ENCODE results near the gene CCNH.

Gene CCNH

DNA sequence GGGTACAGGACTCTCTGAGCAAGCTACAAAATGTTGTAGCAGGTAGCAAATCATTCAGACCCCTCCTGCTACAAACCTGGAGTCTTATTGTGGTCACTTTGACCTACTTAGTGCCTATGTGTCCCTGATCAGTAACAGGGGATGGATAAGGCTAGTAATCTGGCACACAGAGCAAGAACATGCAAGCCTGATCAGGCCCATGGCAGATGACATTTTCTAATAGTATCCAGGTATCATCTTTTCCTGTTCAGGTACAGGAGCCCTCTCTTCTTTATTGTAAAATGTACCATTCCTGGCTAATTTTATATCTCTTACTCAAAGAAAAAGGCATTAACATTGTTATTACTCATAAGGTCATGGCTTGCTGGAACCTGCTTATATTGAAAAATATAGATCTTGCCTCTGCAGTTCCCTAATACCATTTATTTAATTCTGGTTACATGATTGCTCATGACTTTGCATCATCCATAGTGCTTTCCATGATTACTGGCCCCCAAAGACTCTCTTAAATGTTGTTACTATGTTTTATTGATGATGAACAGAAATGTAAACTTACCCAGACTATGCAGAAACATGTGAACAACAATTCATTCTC lies 18.2 kb upstream of the CCNH start:
- H3K4me1 ChIP-seq (ENCODE audit: insufficient read depth, low read length), result no peaks in the 10 kb centered on the region
- no peak overlapping the region for H3K4me3 ChIP-seq (ENCODE audit: low read length)
- no peaks in the 10 kb centered on the region for H3K36me3 ChIP-seq (ENCODE audit: insufficient read depth, low read length)
- no peaks in the 10 kb centered on the region for H3K9me3 ChIP-seq (ENCODE audit: insufficient read depth, low read depth, low read length)
- no peak overlapping the region for H3K27ac ChIP-seq (ENCODE audit: low read depth, low read length)
- H3K27me3 ChIP-seq (ENCODE audit: insufficient read depth, low read length), result no peaks in the 10 kb centered on the region
- H3K9ac ChIP-seq (ENCODE audit: low read depth, low read length), result no peak overlapping the region

DNA sequence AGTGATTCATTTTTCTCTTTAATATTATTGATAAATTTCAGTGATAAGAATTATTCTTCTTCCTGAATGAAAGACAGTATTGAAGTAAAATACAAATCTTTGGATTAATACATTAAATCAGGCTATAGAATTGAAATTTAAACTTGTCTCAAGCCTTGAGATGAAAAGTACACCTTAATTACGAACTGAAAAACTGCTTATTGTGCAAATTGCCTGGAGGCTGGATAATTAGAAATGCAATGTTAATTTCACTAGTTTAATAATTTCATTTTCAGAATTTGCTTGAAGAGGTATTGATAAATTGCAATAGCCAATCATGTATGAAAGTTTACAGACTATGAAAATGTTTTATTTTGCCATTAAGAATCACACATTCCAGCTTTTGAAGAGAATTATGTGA lies 11.0 kb upstream of the CCNH start:
- no peak overlapping the region for H3K4me3 ChIP-seq (ENCODE audit: low read length)
- H3K9ac ChIP-seq (ENCODE audit: low read depth, low read length), result no peak overlapping the region
- WGBS, result 100% methylated on average over 1 of the region's 1 CpG

DNA sequence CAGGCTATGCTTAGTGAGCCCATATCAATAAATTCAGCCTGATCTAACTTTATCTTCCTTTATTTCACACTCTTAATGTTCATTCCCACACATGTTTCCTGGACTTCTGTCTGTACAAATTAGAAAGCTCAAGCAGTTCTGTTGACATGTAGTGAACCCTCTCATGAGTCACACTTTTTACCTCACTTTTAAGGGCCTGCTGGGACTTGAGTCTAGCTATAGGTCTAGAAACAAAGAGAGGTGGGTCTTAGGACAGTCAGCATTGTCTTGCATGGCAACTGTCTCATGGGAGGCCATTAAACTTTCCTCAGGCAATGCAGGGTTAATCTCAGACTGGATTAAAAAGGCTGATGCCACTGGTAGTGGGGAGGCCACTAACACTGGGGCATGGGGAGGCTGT lies 8.6 kb upstream of the CCNH start:
- Histone ChIP-seq H3K27me3 (ENCODE audit: insufficient read depth, low read length) (no peaks in the 10 kb centered on the region), H3K27ac (ENCODE audit: low read depth, low read length) (no peak overlapping the region), H3K4me3 (ENCODE audit: low read length) (no peak overlapping the region), H3K9ac (ENCODE audit: low read depth, low read length) (no peak overlapping the region), H3K9me3 (ENCODE audit: insufficient read depth, low read depth, low read length) (no peaks in the 10 kb centered on the region), H3K36me3 (ENCODE audit: insufficient read depth, low read length) (no peaks in the 10 kb centered on the region), H3K4me1 (ENCODE audit: insufficient read depth, low read length) (no peaks in the 10 kb centered on the region)

More for the DNA sequence above, 11.0 kb upstream of the CCNH start:
- Histone ChIP-seq H3K36me3 (ENCODE audit: insufficient read depth, low read length) (no peaks in the 10 kb centered on the region), H3K4me1 (ENCODE audit: insufficient read depth, low read length) (no peaks in the 10 kb centered on the region), H3K27me3 (ENCODE audit: insufficient read depth, low read length) (no peaks in the 10 kb centered on the region), H3K9me3 (ENCODE audit: insufficient read depth, low read depth, low read length) (no peaks in the 10 kb centered on the region), H3K27ac (ENCODE audit: low read depth, low read length) (no peak overlapping the region)

DNA sequence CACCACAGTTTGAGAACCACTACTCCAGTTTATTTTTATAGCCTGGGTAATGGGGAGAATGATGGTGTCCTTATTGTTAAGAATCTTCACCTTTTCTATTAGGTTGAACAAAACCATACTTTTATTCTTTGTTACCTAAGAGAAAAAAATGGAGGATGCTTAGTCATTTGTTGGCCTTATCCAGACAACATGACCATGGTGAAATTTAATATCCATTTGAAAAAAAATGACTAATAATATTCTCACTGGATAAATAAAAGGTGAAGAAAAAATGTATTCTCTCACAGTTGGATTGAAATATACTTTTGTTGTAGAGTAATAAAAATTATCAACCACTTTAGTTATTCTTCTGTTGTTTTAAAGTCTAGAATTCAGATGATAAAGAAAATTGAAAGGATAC lies 5.8 kb upstream of the CCNH start:
- H3K36me3 ChIP-seq (ENCODE audit: insufficient read depth, low read length), result no peaks in the 10 kb centered on the region
- H3K27me3 ChIP-seq (ENCODE audit: insufficient read depth, low read length), result no peaks in the 10 kb centered on the region
- H3K4me3 ChIP-seq (ENCODE audit: low read length), result no peak overlapping the region
- H3K27ac ChIP-seq (ENCODE audit: low read depth, low read length), result no peak overlapping the region
- peaks cover 1% of the 10 kb centered on the region; the same call in 1 of the 2 replicates for H3K4me1 ChIP-seq (ENCODE audit: insufficient read depth, low read length)
- H3K9ac ChIP-seq (ENCODE audit: low read depth, low read length), result no peak overlapping the region
- H3K9me3 ChIP-seq (ENCODE audit: insufficient read depth, low read depth, low read length), result no peaks in the 10 kb centered on the region

GRCh38 chr5:87413343-87413645 lies 564 bp upstream of the CCNH start:
- Histone ChIP-seq H3K27me3 (ENCODE audit: insufficient read depth, low read length) (no peaks in the 10 kb centered on the region), H3K9ac (ENCODE audit: low read depth, low read length) (peak overlapping the region; percentile 63), H3K27ac (ENCODE audit: low read depth, low read length) (no peak overlapping the region)

DNA sequence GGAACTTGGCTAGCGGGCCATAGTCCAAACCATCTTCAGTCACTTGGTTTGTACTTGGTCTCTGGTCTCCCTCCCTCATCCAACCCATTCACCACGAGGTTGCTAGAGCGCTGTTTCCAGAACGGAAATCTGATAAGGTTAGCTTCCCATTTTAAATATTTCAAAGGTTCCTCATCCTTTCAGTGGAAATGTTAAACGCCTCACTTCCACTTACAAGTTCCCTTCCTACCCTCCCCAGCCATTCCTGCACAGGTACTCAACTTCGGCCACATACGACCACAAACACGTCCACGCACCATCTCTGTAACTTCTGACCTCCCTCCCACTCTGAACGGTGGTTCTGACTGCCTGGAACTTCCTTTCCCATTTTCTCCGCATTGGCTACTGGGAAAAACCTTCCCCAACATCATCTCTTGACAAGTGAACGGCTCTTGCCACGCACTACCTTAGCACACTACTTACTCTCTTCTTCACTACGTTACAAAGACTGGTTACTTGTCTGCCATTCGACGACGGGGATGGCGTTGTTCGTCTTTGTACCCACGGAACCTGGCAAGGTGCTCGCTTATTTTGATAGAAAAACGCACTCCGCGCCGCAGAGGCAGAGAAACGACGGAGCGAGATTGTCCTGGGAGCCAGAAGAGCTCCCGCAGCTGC lies 629 bp downstream of the CCNH start:
- peaks cover 40% of the 10 kb centered on the region for H3K36me3 ChIP-seq (ENCODE audit: insufficient read depth, low read length)
- peak overlapping the region; percentile 78 for H3K4me3 ChIP-seq (ENCODE audit: low read length)
- H3K9me3 ChIP-seq (ENCODE audit: insufficient read depth, low read depth, low read length), result no peaks in the 10 kb centered on the region
- peak overlapping the region; percentile 86 for H3K27ac ChIP-seq (ENCODE audit: low read depth, low read length)
- H3K4me1 ChIP-seq (ENCODE audit: insufficient read depth, low read length), result peaks cover 12% of the 10 kb centered on the region
- H3K9ac ChIP-seq (ENCODE audit: low read depth, low read length), result peak overlapping the region; percentile 88
- WGBS, result under 1% methylated on average over 29 of the region's 29 CpGs
- H3K27me3 ChIP-seq (ENCODE audit: insufficient read depth, low read length), result no peaks in the 10 kb centered on the region

More at GRCh38 chr5:87413343-87413645, 564 bp upstream of the CCNH start:
- WGBS, result 71% methylated on average over 2 of the region's 3 CpGs
- H3K9me3 ChIP-seq (ENCODE audit: insufficient read depth, low read depth, low read length), result no peaks in the 10 kb centered on the region
- peak overlapping the region; percentile 78 for H3K4me3 ChIP-seq (ENCODE audit: low read length)
- peaks cover 12% of the 10 kb centered on the region for H3K4me1 ChIP-seq (ENCODE audit: insufficient read depth, low read length)
- peaks cover 28% of the 10 kb centered on the region for H3K36me3 ChIP-seq (ENCODE audit: insufficient read depth, low read length)

GRCh38 chr5:87411586-87411972 lies 1.2 kb downstream of the CCNH start:
- Histone ChIP-seq H3K27ac (ENCODE audit: low read depth, low read length) (no peak overlapping the region), H3K27me3 (ENCODE audit: insufficient read depth, low read length) (no peaks in the 10 kb centered on the region), H3K4me1 (ENCODE audit: insufficient read depth, low read length) (peaks cover 12% of the 10 kb centered on the region), H3K36me3 (ENCODE audit: insufficient read depth, low read length) (peaks cover 45% of the 10 kb centered on the region), H3K9me3 (ENCODE audit: insufficient read depth, low read depth, low read length) (no peaks in the 10 kb centered on the region), H3K4me3 (ENCODE audit: low read length) (peak overlapping the region; percentile 78), H3K9ac (ENCODE audit: low read depth, low read length) (peak overlapping the region; percentile 88)
- WGBS, result 58% methylated on average over 5 of the region's 5 CpGs

GRCh38 chr5:87410931-87411330 lies 1.8 kb downstream of the CCNH start:
- H3K4me3 ChIP-seq (ENCODE audit: low read length), result peak overlapping the region; percentile 78; the same call in 1 of the 2 replicates
- peaks cover 52% of the 10 kb centered on the region for H3K36me3 ChIP-seq (ENCODE audit: insufficient read depth, low read length)
- H3K4me1 ChIP-seq (ENCODE audit: insufficient read depth, low read length), result peaks cover 12% of the 10 kb centered on the region
- H3K9ac ChIP-seq (ENCODE audit: low read depth, low read length), result no peak overlapping the region; the same call in 1 of the 2 replicates
- WGBS, result 90% methylated on average over 1 of the region's 1 CpG
- H3K27me3 ChIP-seq (ENCODE audit: insufficient read depth, low read length), result no peaks in the 10 kb centered on the region
- H3K27ac ChIP-seq (ENCODE audit: low read depth, low read length), result no peak overlapping the region
- H3K9me3 ChIP-seq (ENCODE audit: insufficient read depth, low read depth, low read length), result no peaks in the 10 kb centered on the region

GRCh38 chr5:87408204-87408603 lies 4.5 kb downstream of the CCNH start:
- H3K9me3 ChIP-seq (ENCODE audit: insufficient read depth, low read depth, low read length), result no peaks in the 10 kb centered on the region
- peaks cover 79% of the 10 kb centered on the region for H3K36me3 ChIP-seq (ENCODE audit: insufficient read depth, low read length)
- H3K4me1 ChIP-seq (ENCODE audit: insufficient read depth, low read length), result peaks cover 8% of the 10 kb centered on the region
- 100% methylated on average over 2 of the region's 2 CpGs for WGBS
- H3K4me3 ChIP-seq (ENCODE audit: low read length), result no peak overlapping the region
- H3K27me3 ChIP-seq (ENCODE audit: insufficient read depth, low read length), result no peaks in the 10 kb centered on the region
- no peak overlapping the region for H3K27ac ChIP-seq (ENCODE audit: low read depth, low read length)
- no peak overlapping the region for H3K9ac ChIP-seq (ENCODE audit: low read depth, low read length)

DNA sequence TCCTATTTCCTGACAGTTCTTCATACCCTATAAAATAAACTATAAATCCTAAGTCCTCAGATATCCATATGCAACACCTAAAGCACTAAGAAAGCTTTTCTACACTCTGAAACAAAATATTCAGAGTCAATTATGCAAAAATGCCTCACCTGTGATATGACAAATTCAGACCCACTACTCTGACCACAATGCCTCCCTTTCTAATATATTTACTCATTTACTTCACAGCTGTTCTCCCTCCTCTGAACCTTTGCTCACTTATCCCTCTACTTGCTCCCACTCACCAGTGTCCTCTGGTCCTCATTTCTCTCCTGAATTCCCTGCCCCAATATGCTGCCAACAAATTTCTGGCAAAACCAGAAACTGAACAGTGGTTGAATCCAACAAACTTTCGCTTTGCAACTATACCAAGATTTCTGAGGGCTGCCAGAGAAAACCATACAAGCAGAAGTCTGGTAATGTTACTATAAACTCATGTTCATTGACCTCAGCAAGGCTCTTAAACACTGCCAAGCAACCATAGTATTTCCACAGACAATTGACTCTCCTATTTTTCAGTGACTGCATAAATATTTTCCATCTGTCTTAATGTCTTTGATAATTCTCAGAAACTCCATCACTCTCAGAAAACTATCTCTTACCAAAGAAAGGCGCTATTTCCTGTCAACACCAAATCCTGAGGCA lies 7.1 kb downstream of the CCNH start:
- Histone ChIP-seq H3K36me3 (ENCODE audit: insufficient read depth, low read length) (peaks cover 100% of the 10 kb centered on the region), H3K9ac (ENCODE audit: low read depth, low read length) (no peak overlapping the region), H3K27me3 (ENCODE audit: insufficient read depth, low read length) (no peaks in the 10 kb centered on the region), H3K27ac (ENCODE audit: low read depth, low read length) (no peak overlapping the region), H3K4me3 (ENCODE audit: low read length) (no peak overlapping the region), H3K4me1 (ENCODE audit: insufficient read depth, low read length) (no peaks in the 10 kb centered on the region), H3K9me3 (ENCODE audit: insufficient read depth, low read depth, low read length) (peaks cover 7% of the 10 kb centered on the region; the same call in 1 of the 2 replicates)
- 95% methylated on average over 2 of the region's 2 CpGs for WGBS

DNA sequence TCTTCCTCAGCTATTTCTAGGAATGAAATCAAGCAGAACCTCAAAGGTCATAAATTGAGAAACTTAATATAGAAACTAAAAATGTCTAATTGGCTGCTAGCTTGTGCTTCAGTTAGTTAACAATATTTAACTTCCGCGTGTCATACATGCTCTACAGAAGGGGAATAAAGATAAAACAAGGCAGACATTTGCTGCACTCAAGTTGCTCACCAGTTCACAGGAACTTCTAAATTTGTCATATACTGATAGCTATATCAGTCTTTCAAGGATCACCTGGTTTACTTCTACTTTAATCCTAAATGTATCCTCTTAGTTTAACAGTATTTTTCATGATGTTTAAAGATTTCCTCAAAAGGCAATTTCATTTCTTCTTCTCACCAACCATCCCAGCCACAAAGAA lies 8.4 kb downstream of the CCNH start:
- Histone ChIP-seq H3K4me1 (ENCODE audit: insufficient read depth, low read length) (no peaks in the 10 kb centered on the region), H3K9ac (ENCODE audit: low read depth, low read length) (no peak overlapping the region), H3K36me3 (ENCODE audit: insufficient read depth, low read length) (peaks cover 100% of the 10 kb centered on the region), H3K27me3 (ENCODE audit: insufficient read depth, low read length) (no peaks in the 10 kb centered on the region), H3K27ac (ENCODE audit: low read depth, low read length) (no peak overlapping the region), H3K9me3 (ENCODE audit: insufficient read depth, low read depth, low read length) (peaks cover 7% of the 10 kb centered on the region; the same call in 1 of the 2 replicates), H3K4me3 (ENCODE audit: low read length) (no peak overlapping the region)
- WGBS, result 100% methylated on average over 2 of the region's 2 CpGs

Measured in HUES64 (cell line).